ENCODE data around the gene DENND2C. TPM values are rescaled to one million over a fixed set of nuclear protein-coding genes. Genes with fewer than 3 reads are reported as not detected.

The DENND2C gene
- total and polyA plus RNA-seq, 8 donors = 3.2 to 5.4 (median 4.9) TPM

GRCh38 chr1:114670083-114671010 lies 498 bp upstream of the DENND2C start:
- H3K27ac ChIP-seq = peak overlapping the region; percentile 80 to 81
- intact Hi-C loops (cut with DNase I) = no loop called here

GRCh38 chr1:114668784-114669561 lies 876 bp downstream of the DENND2C start:
- ATAC-seq (no peak), DNase-seq (no peak)
- Histone ChIP-seq H3K27me3 (peaks cover 0 to 16% of the 10 kb centered on the region in 2 donors), H3K36me3 (no peaks in the 10 kb centered on the region), H3K4me3 (peak overlapping the region; percentile 60 to 73), H3K4me1 (peaks cover 0 to 12% of the 10 kb centered on the region in 2 donors), H3K27ac (peak overlapping the region; percentile 80 to 81), H3K9me3 (no peaks in the 10 kb centered on the region)
- intact Hi-C loops (cut with DNase I) = no loop called here
- TF ChIP-seq, protein P1, sequence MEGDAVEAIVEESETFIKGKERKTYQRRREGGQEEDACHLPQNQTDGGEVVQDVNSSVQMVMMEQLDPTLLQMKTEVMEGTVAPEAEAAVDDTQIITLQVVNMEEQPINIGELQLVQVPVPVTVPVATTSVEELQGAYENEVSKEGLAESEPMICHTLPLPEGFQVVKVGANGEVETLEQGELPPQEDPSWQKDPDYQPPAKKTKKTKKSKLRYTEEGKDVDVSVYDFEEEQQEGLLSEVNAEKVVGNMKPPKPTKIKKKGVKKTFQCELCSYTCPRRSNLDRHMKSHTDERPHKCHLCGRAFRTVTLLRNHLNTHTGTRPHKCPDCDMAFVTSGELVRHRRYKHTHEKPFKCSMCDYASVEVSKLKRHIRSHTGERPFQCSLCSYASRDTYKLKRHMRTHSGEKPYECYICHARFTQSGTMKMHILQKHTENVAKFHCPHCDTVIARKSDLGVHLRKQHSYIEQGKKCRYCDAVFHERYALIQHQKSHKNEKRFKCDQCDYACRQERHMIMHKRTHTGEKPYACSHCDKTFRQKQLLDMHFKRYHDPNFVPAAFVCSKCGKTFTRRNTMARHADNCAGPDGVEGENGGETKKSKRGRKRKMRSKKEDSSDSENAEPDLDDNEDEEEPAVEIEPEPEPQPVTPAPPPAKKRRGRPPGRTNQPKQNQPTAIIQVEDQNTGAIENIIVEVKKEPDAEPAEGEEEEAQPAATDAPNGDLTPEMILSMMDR (IDR thresholded peaks at IDR 0.05) = no peak

More at GRCh38 chr1:114670083-114671010, 498 bp upstream of the DENND2C start:
- peak overlapping the region; percentile 60 to 73 for H3K4me3 ChIP-seq
- no peaks in the 10 kb centered on the region for H3K36me3 ChIP-seq
- peaks cover 0 to 12% of the 10 kb centered on the region in 2 donors for H3K4me1 ChIP-seq
- no peaks in the 10 kb centered on the region for H3K9me3 ChIP-seq
- DNase-seq (peak; percentile 89 to 96 (median 94)), ATAC-seq (peak; percentile 98)
- TF ChIP-seq, protein P1 (IDR thresholded peaks at IDR 0.05) = peak in 1 of 2 donors; percentile 39
- H3K27me3 ChIP-seq = peaks cover 0 to 20% of the 10 kb centered on the region in 2 donors

DNA sequence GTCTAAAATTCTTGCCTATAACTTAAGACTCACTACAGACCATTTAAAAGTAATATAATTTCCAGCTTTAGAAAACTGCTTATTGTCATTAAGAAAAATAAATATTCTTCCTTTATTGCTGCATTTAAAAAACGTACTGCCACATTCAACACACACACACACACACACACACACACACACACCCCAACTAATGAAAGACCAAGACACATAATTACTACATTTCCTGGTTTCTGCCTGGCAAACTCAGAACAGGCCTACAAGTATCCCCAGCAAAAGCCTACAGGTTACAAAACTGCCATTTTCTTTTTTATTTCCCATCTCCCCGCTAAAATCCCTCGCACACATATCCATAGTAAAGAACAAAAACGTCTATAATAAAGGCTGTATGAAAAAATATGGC lies 1.5 kb downstream of the DENND2C start:
- ATAC-seq (no peak), DNase-seq (no peak)
- TF ChIP-seq, protein P1 (IDR thresholded peaks at IDR 0.05) = no peak
- H3K27me3 ChIP-seq = peaks cover 0 to 16% of the 10 kb centered on the region in 2 donors
- intact Hi-C loops (cut with DNase I) = no loop called here
- H3K9me3 ChIP-seq = no peaks in the 10 kb centered on the region
- no peaks in the 10 kb centered on the region for H3K36me3 ChIP-seq
- peaks cover 0 to 12% of the 10 kb centered on the region in 2 donors for H3K4me1 ChIP-seq
- no peak overlapping the region for H3K4me3 ChIP-seq
- H3K27ac ChIP-seq = no peak overlapping the region

- peaks cover 0 to 12% of the 10 kb centered on the region in 2 donors for H3K4me1 ChIP-seq
- intact Hi-C loops (cut with DNase I) = no loop called here
- H3K27ac ChIP-seq = no peak overlapping the region
- H3K36me3 ChIP-seq = no peaks in the 10 kb centered on the region
- DNase-seq = no peak
- peaks cover 0 to 16% of the 10 kb centered on the region in 2 donors for H3K27me3 ChIP-seq
- no peaks in the 10 kb centered on the region for H3K9me3 ChIP-seq
- ATAC-seq = no peak
- TF ChIP-seq, protein P1 (IDR thresholded peaks at IDR 0.05) = no peak
- H3K4me3 ChIP-seq = no peak overlapping the region
Observed at GRCh38 chr1:114666954-114667353, 2.9 kb downstream of the DENND2C start.

GRCh38 chr1:114660238-114660637 lies 9.6 kb downstream of the DENND2C start:
- Histone ChIP-seq H3K4me3 (no peak overlapping the region), H3K4me1 (no peaks in the 10 kb centered on the region), H3K27me3 (no peaks in the 10 kb centered on the region), H3K27ac (no peak overlapping the region), H3K9me3 (no peaks in the 10 kb centered on the region), H3K36me3 (no peaks in the 10 kb centered on the region)
- TF ChIP-seq, protein P1 (IDR thresholded peaks at IDR 0.05) = no peak
- DNase-seq = no peak
- no peak for ATAC-seq
- intact Hi-C loops (cut with DNase I) = no loop called here

Measured in left lung (tissue), 10 donors.